Uterus (tissue), 4 donors: Measurements from ENCODE around the gene C19orf67. TPM values are rescaled to one million over a fixed set of nuclear protein-coding genes. Genes with fewer than 3 reads are reported as not detected.

ENCODE experiments used
- DNase-seq, 2 donors: peaks; one replicate each; pipeline ENCODE4 v3.0.0-alpha.2; 2019 to 2020
- H3K27ac ChIP-seq, 2 donors: fragments of 200-600 bp; sonication (generic); 1 replicate in 1 of 2; 2 replicates in 1 of 2; pipeline ENCODE4 v1.5.1; 2016 to 2018
- H3K27me3 ChIP-seq, 2 donors: fragments of 200-600 bp; sonication (generic); one replicate each; pipeline ENCODE4 v1.5.1; 2018 to 2019; ENCODE audit warnings: control low read depth in 1 of 2
- H3K36me3 ChIP-seq, 2 donors: fragments of 200-600 bp; sonication (generic); one replicate each; pipeline ENCODE4 v1.5.1; 2019; ENCODE audit warnings: control low read depth in 1 of 2
- H3K4me1 ChIP-seq, 2 donors: fragments of 200-600 bp; sonication (generic); one replicate each; pipeline ENCODE4 v1.5.1; 2018 to 2019; ENCODE audit warnings: control low read depth in 1 of 2
- H3K4me3 ChIP-seq, 2 donors: fragments of 200-600 bp; sonication (generic); 1 replicate in 1 of 2; 2 replicates in 1 of 2; pipeline ENCODE4 v1.5.1; 2018 to 2019; ENCODE audit warnings: mild to moderate bottlenecking in 1 of 2
- H3K9me3 ChIP-seq, 2 donors: fragments of 200-600 bp; sonication (generic); one replicate each; pipeline ENCODE4 v1.5.1; 2019; ENCODE audit warnings: control low read depth in 1 of 2
- POLR2A ChIP-seq, 2 donors: fragments of 450-650 bp; IDR thresholded peaks; one replicate each; pipeline ENCODE4 v1.6.1; 2016; ENCODE audit warnings: antibody characterized with exemption in 2 of 2, mild to moderate bottlenecking in 1 of 2, moderate library complexity in 1 of 2
- intact Hi-C: fragments of 100-400 bp; cut with DNase I; formaldehyde crosslinking; loops from one replicate; pipeline ENCODE4 v1.15.1; 2023; ENCODE audit warnings: low total_unique reads
- total RNA-seq, 4 donors: library from RNA; depleted of rRNA in 3 of 4; stranded (reverse); fragments of >200 nt in 3 of 4; gene quantifications; one replicate each; pipeline versions ENCODE4 v1.1.0 to v1.2.4, GENCODE V29; 2014 to 2023
- TF ChIP-seq, protein P1 (sequence below), 4 experiments: fragments of 200-600 bp in 2 of 4; fragments of 450-650 bp in 2 of 4; sonication (generic) in 2 of 4; IDR thresholded peaks; one replicate each; pipeline ENCODE4 v1.5.1; 2016 to 2019; ENCODE audit warnings: antibody characterized with exemption in 4 of 4, mild to moderate bottlenecking in 2 of 4, moderate library complexity in 1 of 4
- donor health status: DM: yes; HTN: yes; CAD: no.

The C19orf67 gene
- total RNA-seq, 4 donors from 2014 or later = 1.7 TPM; not detected in 3

DNA sequence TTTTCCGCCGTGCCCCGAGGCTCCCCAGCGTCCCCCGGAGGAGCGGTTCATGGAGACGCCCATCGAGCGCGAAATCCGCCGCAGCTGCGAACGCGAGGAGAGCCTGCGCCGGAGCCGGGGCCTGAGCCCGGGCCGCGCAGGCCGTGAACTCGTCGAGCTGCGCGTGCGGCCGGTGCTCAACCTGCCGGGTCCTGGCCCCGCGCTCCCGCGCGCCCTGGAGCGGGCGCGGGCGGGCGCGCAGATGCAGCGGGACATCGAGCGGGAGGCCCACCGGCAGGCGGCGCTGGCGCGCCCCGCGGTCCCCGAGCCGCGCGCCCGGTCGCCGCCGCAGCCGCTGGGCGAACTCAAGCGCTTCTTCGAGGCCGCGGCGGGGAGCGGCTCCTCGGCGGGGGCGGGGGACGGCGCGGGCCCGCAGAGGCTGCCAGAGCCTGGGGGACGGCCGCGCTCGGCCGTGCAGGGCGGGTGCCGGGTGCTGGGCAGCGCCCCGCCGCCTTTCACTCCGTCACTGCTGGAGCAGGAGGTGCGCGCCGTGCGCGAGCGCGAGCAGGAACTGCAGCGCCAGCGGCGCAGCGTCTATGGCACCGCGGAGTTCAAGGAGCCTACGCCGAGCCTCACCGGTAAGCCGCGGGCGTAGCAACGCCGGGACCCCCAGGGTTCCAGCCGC lies 12.2 kb downstream of the C19orf67 start:
- TF ChIP-seq POLR2A (IDR thresholded peaks at IDR 0.05) = peak in 1 of 2 donors; percentile 53
- TF ChIP-seq, protein P1, sequence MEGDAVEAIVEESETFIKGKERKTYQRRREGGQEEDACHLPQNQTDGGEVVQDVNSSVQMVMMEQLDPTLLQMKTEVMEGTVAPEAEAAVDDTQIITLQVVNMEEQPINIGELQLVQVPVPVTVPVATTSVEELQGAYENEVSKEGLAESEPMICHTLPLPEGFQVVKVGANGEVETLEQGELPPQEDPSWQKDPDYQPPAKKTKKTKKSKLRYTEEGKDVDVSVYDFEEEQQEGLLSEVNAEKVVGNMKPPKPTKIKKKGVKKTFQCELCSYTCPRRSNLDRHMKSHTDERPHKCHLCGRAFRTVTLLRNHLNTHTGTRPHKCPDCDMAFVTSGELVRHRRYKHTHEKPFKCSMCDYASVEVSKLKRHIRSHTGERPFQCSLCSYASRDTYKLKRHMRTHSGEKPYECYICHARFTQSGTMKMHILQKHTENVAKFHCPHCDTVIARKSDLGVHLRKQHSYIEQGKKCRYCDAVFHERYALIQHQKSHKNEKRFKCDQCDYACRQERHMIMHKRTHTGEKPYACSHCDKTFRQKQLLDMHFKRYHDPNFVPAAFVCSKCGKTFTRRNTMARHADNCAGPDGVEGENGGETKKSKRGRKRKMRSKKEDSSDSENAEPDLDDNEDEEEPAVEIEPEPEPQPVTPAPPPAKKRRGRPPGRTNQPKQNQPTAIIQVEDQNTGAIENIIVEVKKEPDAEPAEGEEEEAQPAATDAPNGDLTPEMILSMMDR (IDR thresholded peaks at IDR 0.05) = peak in 3 of 4 experiments; percentile 64 to 97 (median 93)
- peak; percentile 51 to 69 for DNase-seq
- intact Hi-C loops = loop anchor here (2.0 to 5.0 kb wide), 2 partner anchors 189 to 476 kb away; no protein-coding TSS in a partner anchor
- Histone ChIP-seq H3K4me3 (peak overlapping the region; percentile 41 to 59), H3K9me3 (no peaks in the 10 kb centered on the region), H3K4me1 (peaks cover 0 to 4% of the 10 kb centered on the region in 2 donors), H3K36me3 (no peaks in the 10 kb centered on the region), H3K27ac (peak overlapping the region; percentile 83 to 89), H3K27me3 (no peaks in the 10 kb centered on the region)

DNA sequence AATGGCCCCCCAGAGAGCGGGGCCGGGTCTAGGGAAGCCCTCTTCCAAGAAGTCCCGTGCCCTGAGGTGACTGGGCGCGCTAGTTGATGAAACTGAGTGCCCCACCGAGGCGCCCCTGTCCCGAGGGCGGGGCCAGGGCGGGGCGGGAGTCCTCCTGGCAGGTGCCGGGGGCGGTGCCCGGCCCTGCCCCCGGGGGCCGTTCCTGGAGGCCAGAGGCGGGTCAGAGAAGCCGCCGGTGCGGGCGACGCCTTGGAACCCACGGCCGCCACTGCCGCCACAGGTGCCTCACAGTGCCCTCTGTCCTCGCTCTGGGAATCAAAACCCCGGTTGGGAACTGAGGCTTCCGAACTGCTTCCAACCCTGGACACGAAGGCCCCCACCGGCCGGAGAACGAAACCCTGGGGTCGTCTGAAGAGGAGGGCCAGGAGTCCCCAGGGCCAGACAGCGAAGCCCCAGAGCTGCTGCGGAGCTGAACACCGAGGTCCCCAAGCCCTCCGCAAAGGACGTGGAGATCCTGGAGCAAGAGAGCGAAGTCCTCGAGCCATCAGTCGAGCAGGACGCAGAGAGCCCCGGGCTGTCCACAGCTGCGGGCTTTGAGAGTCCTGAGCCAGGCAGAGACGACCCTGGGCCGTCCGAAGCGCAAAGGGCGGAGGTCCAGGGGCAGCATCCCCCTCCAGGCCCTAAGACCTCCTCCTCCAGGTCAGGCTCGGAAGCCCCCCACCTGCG lies 12.9 kb downstream of the C19orf67 start, which contains the start of gene MISP3:
MISP3 (plus strand) TSS at position 252 of the 726 bp plus-strand sequence. CDS start 524 bp downstream, outside the sequence.
- Histone ChIP-seq H3K4me1 (peaks cover 0 to 4% of the 10 kb centered on the region in 2 donors), H3K27me3 (no peaks in the 10 kb centered on the region)

DNA sequence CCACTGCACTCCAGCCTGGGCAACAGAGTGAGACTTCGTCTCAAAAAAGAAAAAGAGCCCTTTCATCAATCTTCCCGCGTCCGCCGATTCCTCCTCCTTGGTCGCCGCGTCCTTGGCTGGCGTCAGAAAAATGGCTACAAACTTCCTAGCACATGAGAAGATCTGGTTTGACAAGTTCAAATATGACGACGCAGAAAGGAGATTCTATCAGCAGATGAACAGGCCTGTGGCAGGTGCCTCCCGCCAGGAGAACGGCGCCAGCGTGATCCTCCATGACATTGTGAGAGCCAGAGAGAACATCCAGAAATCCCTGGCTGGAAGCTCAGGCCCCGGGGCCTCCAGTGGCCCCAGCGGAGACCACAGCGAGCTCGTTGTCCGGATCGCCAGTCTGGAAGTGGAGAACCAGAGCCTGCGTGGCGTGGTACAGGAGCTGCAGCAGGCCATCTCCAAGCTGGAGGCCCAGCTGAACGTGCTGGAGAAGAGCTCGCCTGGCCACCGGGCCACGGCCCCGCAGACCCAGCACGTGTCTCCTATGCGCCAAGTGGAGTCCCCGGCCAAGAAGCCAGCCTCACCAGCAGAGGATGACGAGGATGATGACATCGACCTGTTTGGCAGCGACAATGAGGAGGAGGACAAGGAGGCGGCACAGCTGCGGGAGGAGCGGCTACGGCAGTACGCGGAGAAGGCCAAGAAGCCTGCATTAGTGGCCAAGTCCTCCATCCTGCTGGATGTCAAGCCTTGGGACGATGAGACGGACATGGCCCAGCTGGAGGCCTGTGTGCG lies 15.1 kb downstream of the C19orf67 start:
- H3K27ac ChIP-seq = no peak overlapping the region
- H3K9me3 ChIP-seq = no peaks in the 10 kb centered on the region
- no peaks in the 10 kb centered on the region for H3K27me3 ChIP-seq
- peaks cover 0 to 4% of the 10 kb centered on the region in 2 donors for H3K4me1 ChIP-seq
- intact Hi-C loops = loop anchor here (5.0 kb wide), 1 partner anchor 473 kb away; no protein-coding TSS in a partner anchor
- H3K36me3 ChIP-seq = no peaks in the 10 kb centered on the region
- no peak overlapping the region for H3K4me3 ChIP-seq
- TF ChIP-seq POLR2A (IDR thresholded peaks at IDR 0.05) = no peak
- TF ChIP-seq, protein P1 (IDR thresholded peaks at IDR 0.05) = no peak
- no peak for DNase-seq

More for the DNA sequence above, 12.9 kb downstream of the C19orf67 start, which contains the start of gene MISP3:
- intact Hi-C loops = loop anchor here (2.0 to 5.0 kb wide), 2 partner anchors 188 to 475 kb away; no protein-coding TSS in a partner anchor
- Histone ChIP-seq H3K9me3 (no peaks in the 10 kb centered on the region), H3K27ac (peak within 1 kb of the TSS; percentile 83 to 89), H3K36me3 (no peaks in the 10 kb centered on the region), H3K4me3 (peak within 1 kb of the TSS; percentile 41 to 59)
- no peak for TF ChIP-seq POLR2A (IDR thresholded peaks at IDR 0.05)
- TF ChIP-seq, protein P1 (IDR thresholded peaks at IDR 0.05) = peak in 1 of 4 experiments; percentile 5
- DNase-seq = peak in 1 of 2 donors; percentile 35

DNA sequence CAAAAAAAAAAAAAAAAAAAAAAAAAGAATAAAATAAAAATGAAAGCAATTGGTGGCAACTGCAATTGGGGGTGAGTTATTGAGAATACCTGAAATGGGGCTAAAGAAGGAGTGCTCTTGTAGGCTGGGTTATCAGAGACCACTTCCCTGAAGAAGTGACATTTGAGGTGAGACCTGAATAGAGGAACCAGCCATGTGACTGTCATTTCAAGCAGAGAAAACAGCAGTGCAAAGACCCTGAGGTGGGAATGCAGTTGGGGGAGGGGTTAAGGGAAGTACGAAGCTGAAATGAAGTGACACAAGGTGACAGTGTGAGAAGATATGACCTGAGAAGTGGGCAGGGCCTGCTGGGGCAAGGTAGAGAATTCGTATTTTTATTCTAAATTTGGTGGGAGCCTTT lies 19.4 kb downstream of the C19orf67 start:
- H3K4me3 ChIP-seq = no peak overlapping the region
- H3K36me3 ChIP-seq = no peaks in the 10 kb centered on the region
- H3K27ac ChIP-seq = no peak overlapping the region
- H3K27me3 ChIP-seq = no peaks in the 10 kb centered on the region
- TF ChIP-seq POLR2A (IDR thresholded peaks at IDR 0.05) = no peak
- TF ChIP-seq, protein P1 (IDR thresholded peaks at IDR 0.05) = no peak
- intact Hi-C loops = no loop called here
- no peaks in the 10 kb centered on the region for H3K4me1 ChIP-seq
- no peaks in the 10 kb centered on the region for H3K9me3 ChIP-seq
- DNase-seq = no peak
